HG03521 (cell line): ENCODE measurements around the gene AZI2.
A peak's percentile ranks its signal among the peaks of the same experiment; 100 is the strongest.

Experiments used
- ATAC-seq: cut with Tn5 transposase; IDR thresholded peaks from one replicate; pipeline ENCODE4 v1.9.1; 2021; ENCODE audit warnings: mild to moderate bottlenecking, moderate library complexity; ENCODE audit not compliant: unreplicated experiment

Gene AZI2

GRCh38 chr3:28348629-28349468, at the start of gene AZI2, which contains the start of gene ZCWPW2:
Gene AZI2, minus strand, starts transcription at chr3:28348824. Its CDS starts 8,207 bp downstream, at chr3:28340617.
Gene ZCWPW2, plus strand, starts transcription at chr3:28348721. Its CDS starts 64,348 bp downstream, at chr3:28413069.
- peak; percentile 92 for ATAC-seq

- ATAC-seq = no peak
Observed at GRCh38 chr3:28388978-28389377, 40.4 kb upstream of the AZI2 start.

- no peak for ATAC-seq
Observed at GRCh38 chr3:28386049-28386448, 37.4 kb upstream of the AZI2 start.

GRCh38 chr3:28376424-28376823, 27.8 kb upstream of the AZI2 start:
- no peak for ATAC-seq

GRCh38 chr3:28349469-28350000, 911 bp upstream of the AZI2 start:
- no peak for ATAC-seq

- no peak for ATAC-seq
Observed at GRCh38 chr3:28348265-28348628, 377 bp downstream of the AZI2 start.

- no peak for ATAC-seq
Observed at GRCh38 chr3:28347374-28348264, 1.0 kb downstream of the AZI2 start.

GRCh38 chr3:28345690-28346089, 2.9 kb downstream of the AZI2 start:
- no peak for ATAC-seq

- no peak for ATAC-seq
Observed at GRCh38 chr3:28343144-28343543, 5.5 kb downstream of the AZI2 start.

GRCh38 chr3:28337230-28337629, 11.4 kb downstream of the AZI2 start:
- ATAC-seq = no peak

- no peak for ATAC-seq
Observed at GRCh38 chr3:28335246-28335645, 13.4 kb downstream of the AZI2 start.

GRCh38 chr3:28334552-28334951, 14.1 kb downstream of the AZI2 start:
- no peak for ATAC-seq

- ATAC-seq = no peak
Observed at GRCh38 chr3:28328188-28329151, 20.2 kb downstream of the AZI2 start.

GRCh38 chr3:28326458-28326926, 22.1 kb downstream of the AZI2 start:
- ATAC-seq = peak; percentile 81

- ATAC-seq = no peak
Observed at GRCh38 chr3:28322464-28322863, 26.2 kb downstream of the AZI2 start.

GRCh38 chr3:28320981-28321380, 27.6 kb downstream of the AZI2 start:
- no peak for ATAC-seq

GRCh38 chr3:28317438-28318022, 31.1 kb downstream of the AZI2 start:
- peak; percentile 90 for ATAC-seq

- ATAC-seq = no peak
Observed at GRCh38 chr3:28316226-28316625, 32.4 kb downstream of the AZI2 start.

- no peak for ATAC-seq
Observed at GRCh38 chr3:28315711-28316110, 32.9 kb downstream of the AZI2 start.

- ATAC-seq = no peak
Observed at GRCh38 chr3:28308196-28308595, 40.4 kb downstream of the AZI2 start.
